HG02852 (cell line): Measurements from ENCODE around the gene CIAPIN1.

Experiments used
- ATAC-seq: cut with Tn5 transposase; IDR thresholded peaks from one replicate; pipeline ENCODE4 v1.9.1; 2021; ENCODE audit warnings: mild to moderate bottlenecking, moderate library complexity; ENCODE audit not compliant: unreplicated experiment

CIAPIN1 gene

DNA sequence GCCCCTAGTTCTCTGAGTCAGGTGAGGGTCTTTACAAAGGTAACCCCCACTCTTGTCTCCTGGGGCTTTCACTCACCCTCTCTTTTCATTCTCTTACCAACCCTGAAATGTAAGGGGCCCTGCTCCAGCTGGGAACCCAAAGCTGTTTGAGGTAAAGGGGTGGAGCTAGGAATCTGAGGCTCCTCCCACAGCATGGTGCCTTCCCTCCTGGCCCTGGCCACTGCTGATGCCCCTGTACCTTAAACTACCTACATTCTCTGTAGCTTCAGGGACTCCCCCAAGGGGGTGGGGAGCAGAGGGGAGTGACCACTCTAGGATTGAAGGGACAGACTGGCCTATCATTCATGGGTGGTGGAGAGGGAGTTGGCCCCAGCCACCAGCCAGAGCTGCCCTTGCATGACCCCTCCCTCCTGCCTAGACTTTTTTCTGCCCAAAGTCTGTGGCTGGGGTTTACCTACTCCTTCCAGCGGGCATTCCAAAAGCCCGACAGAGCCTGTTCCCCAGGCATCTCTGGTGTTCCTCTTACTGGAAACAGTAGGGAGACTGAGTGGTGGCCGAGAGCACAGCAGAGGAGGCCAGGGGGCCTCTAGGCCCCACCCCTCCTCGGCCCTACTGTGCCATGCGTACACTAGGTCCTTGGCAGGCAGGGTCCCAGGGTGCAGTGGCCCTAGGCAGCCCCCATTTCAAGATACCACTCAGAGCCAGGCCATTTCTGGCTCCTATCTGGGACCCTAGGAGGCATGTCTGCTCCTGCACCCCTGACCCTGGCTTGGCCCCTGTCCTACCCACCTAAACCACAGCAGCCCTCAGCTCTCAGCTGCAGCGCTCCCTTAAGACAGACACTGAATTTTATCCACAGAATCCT lies 29.6 kb upstream of the CIAPIN1 start:
- ATAC-seq, result no peak

DNA sequence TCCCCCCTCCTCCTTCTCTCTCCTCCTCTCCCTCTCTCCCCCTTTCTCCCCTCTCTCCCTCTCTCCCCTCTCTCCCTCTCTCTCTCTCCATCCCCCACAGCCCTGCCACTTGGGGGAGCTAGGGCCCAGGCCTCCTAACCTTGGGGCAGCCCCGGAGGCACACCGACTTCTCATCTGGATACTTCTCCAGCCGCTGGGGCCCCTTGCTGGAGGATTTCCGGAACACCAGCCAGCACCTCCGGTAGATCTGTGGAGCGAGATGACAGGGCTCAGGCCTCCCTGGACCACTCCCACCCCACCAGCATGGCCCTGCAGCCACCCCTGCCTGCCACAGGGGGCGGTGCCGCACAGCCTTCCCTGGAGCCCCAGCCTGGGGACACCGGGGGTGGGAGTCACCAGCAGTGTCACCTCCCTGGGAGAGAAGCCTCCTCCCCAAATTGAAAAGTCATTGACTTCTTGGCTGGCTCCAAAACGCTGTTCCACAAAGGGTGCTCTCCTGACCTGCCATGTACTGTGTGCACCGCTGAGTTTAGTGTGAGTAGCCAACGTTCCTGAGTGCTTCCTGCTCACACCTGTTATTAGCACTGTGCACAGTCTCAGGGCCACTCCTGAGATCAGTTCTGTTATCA lies 28.6 kb upstream of the CIAPIN1 start:
- ATAC-seq, result peak; percentile 96

DNA sequence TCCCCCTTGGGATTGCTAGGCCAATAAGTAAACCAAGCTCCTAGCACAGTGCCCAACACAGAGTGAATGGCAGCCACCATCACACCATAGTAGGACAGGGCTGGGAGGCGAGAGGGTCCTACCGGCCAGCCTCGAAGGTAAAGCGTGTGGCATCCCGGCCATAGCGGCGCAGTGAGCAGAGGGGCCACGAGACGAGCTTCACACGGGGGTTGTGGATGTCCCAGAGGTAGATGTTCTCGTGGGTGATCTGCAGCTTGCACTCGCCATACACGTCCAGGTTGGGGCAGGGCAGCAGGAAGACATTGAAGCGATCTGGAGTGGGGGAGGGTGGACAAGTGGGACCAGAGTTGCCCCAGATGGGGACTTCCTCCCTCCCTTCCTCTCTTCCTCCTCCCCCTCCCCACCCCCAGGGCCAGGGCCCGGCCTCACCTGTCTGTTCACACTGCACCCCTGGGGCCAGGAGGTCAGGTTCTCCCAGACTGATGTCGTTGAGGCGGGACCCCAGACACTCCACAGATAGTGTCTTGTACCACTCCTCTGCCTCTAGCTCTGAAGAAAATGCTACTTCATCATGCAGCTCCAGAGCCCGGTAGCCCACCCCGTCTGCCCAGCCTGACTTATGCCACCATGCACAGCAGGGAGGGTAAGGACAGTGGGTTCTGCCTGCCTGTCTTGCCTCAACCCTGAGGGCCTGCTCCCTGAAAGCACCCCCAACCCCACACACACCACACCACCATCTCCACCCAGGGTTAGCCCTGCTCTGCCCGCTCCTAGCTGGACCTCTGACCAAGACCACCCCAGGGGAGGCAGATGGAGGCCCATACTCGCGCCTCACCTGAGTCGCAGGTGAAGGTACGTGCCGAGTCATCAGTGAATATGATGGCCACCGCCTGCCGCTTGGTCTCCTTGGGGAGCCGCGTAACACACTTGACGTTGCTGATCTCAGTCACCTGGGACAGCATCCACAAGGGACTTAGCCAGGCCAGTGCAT lies 27.8 kb upstream of the CIAPIN1 start:
- ATAC-seq, result no peak

DNA sequence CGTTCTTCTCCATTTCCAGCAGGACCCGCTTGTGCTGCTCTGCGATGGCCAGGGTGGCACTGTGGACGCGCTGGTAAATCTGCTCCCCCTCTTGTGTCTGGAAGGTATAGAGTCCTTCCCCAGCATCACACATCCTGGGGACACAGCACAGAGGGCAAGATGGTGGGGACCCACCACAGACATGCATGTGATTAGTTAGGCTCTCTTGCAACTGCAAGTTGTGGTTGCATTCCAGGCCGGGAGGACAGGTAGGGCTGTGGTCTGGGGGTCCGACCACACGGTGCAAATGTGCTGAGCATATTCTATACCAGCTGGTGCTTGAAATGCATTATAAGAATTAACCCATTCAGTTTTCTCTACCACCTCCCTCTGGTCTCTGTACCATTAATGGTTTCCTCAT lies 26.7 kb upstream of the CIAPIN1 start:
- ATAC-seq, result no peak

DNA sequence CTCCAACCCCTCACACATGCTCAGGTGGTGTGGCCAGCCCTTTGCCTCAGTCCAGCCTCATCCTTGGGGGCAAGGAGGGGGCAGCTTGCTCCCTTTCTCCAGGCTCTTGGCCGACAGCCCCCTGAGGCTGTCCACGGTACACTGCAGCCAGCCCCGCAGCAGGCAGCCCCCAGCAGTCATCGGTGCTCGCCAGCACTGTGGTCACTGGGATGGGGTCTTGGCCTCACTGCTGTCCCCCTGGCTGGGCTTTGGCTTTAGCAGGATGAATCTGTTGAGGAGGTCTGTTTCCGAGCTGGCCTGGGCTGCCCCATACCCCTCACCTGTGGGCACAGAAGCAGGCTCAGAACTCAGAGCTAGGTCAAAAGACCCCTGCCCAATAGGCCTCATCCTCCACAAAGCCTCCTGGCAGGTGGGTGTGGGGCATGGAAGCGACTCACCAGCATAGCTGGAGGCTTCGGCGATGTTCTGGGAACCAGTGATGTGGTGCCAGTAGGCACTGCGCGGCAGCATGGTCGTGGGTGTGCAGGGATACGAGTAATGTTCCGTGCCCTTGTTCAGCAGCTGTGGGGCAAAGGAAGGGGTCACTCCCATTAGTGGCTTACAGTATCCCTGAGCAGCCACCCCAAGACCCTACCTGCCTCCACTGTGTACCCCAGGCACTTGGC lies 26.1 kb upstream of the CIAPIN1 start:
- ATAC-seq, result no peak

DNA sequence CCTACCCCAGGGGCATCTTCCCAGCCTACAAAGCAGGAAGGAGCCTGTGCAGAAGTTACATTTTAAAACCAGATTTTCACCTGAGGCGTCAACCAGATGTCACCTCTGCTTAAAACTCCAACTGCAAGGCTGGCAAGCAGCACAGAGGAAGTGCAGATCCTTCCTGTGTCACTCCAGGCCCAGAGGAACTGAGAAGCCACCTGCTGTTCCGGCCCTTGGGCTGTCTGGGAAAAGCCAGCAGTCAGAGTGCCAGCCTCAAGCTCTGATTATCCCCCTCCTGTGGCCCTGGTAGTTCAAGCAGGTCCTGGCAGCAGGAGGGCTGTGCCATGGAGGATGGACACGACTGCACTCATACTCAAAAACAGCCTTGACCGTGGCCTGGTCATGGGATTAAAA lies 25.5 kb upstream of the CIAPIN1 start:
- no peak for ATAC-seq

DNA sequence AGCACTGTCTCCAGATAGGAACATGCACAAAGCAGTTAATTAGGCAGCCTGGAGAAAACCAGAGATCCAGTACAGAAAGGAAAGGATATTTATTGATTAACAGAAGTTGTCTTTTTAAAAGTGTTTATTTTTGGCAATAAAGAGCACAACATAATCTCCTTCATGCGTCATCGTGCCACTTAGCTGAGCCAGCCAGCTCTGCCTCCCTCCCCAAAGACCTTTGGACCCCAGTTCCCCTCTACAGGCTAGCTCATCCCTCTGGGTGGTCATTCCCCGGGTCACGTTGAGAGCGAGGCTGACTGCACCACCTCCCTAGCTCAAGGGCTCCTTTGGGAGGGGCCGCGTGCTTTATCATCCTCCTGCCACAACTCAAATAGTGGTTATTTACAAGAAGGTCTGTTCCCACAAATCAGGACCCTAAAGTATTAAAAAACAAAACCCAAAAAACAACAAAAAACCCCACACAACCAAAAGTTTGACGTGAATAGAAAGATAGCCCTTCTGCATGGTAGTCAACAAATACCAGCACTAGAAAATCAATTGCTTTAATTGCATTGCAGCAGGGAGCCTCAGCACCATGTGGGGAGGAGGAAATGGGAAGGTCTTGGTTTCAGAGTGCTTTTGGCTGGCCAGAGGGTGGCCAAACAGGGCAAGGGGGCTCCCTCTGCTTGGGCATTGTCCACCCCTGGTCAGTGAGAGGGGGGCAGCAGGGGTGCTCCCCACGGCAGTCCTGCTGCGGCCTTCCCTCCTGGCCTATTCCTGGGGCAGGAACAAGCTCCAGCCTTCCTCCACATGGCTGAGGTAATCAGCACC lies 24.9 kb upstream of the CIAPIN1 start:
- ATAC-seq, result no peak

DNA sequence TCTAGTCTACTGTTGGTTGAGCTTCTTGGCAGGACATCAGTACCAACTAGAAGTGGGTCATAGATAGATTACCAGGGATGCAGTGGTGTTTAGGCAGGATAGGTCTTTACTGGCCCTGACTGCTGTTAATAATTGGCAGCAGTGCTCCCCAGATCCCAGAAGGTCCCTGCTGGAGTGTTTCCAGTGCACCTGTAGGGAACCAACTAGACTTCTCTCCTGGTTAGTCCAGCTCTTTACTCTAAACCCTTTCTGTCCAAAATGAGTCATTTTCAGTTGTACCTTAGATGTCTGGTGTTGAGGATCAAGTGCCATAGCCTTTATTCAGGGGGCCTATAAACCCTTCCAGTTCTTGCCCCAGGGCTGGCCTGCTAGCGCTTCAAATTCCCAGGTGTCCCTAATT lies 24.0 kb upstream of the CIAPIN1 start:
- no peak for ATAC-seq

DNA sequence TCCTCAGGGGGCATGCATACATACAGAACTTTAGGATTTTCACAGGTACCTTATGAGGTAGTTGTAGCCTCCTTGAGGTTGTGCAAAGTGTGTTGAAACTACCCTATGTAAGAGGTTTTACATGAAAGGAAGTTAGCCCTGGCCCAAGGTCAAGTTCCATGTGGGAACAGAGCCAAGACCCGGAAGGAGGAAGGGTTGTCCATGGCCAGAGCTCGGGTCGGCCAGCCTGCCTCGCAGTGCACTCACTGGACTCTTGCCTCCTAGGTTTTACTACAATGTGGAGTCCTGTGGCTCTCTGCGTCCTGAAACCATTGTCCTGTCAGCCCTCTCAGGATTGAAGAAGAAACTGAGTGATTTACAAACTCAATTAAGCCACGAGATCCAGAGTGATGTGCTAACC lies 23.5 kb upstream of the CIAPIN1 start:
- no peak for ATAC-seq

DNA sequence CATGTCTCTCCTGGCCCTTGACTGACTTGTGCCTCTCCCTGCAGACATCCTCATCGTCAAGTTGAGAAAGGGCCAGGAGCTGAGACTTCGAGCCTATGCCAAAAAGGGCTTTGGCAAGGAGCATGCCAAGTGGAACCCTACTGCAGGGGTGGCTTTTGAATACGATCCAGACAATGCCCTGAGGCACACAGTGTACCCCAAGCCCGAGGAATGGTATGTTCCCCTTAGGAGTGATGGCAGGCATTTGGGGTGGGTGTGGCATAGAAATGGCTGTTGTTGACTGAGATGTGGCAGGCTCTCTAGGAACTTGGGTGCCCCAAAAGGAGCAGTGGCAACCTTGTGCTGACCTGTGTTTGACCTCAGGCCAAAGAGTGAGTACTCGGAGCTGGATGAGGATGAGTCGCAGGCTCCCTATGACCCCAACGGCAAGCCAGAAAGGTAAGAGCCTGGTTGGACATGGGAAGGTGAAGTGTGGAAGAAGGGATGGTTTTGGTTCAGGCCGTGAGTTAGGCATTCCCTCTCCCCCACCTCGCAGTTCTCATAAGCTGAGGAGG lies 22.8 kb upstream of the CIAPIN1 start:
- ATAC-seq, result no peak

DNA sequence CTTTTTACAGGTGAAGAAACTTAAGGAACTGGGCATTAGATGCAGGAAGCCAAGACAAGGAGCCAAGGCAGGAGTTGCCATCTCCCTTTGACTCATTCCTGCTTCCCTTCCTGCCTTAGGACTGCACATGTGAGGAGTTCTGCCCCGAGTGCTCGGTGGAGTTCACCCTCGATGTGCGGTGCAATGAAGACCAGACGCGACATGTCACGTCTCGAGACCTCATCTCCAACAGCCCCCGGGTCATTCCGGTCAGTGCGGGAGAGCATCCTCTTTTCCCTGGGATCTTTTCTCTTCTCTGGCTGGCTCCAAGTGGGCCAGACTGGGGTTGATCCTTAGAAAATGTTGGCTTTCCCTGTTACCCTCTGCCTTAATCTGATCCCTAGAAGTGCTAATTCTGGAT lies 21.9 kb upstream of the CIAPIN1 start:
- ATAC-seq, result no peak

DNA sequence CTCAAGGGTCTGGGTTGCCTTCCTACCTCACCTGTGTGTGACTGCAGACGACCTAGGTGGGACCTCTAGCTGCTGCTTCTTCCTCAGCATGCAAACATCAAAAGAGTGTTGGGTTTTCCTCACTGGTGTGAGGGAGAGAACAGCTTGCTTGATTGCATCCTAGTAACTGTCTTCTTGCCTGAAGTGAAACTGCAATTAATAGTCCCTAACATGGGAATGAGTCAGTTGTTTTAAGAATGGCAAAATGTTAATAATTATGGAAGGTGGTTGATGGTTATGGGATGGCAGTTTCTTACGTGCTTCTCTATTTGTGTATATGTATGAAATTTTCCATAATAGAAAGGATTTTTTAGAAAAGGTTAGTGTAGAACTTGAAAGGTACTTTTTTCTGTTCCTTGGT lies 21.2 kb upstream of the CIAPIN1 start:
- no peak for ATAC-seq

DNA sequence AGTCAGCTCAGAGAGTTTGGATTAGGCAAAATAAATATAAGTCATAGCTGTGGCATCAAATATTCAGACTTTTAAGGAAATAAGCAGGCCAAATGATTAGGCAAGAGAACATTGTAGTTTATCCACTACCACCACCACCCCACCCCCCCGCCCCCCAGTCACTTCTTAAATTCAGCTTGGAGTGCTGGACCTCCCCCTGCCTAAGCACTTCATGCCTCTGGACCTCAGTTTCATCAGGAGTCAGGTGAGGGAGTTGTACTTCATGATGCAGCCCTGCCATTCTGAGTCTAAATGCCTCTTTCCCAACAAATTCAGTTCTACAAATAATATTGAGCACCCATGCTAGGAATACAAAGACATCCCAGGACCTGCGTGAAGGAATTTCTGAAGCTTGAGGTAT lies 17.3 kb upstream of the CIAPIN1 start:
- no peak for ATAC-seq

DNA sequence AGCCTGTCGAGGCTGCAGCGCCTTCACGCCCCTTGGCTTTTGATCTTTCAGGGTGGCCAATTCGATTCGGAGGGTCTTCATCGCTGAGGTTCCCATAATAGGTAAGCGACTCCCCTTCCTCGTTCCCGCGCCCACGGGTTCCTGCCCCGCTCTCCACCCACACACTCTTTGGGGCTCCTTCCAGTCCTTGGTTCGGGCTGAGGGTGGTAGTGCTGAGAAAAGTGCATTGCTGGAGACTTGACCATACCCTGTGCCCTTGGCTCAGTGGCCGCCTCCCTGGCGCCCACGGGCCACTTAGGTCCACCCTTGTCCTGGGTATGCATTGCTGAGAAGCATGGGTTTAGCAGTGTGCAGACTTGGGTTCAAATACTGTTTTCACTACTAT lies 15.8 kb upstream of the CIAPIN1 start:
- no peak for ATAC-seq

DNA sequence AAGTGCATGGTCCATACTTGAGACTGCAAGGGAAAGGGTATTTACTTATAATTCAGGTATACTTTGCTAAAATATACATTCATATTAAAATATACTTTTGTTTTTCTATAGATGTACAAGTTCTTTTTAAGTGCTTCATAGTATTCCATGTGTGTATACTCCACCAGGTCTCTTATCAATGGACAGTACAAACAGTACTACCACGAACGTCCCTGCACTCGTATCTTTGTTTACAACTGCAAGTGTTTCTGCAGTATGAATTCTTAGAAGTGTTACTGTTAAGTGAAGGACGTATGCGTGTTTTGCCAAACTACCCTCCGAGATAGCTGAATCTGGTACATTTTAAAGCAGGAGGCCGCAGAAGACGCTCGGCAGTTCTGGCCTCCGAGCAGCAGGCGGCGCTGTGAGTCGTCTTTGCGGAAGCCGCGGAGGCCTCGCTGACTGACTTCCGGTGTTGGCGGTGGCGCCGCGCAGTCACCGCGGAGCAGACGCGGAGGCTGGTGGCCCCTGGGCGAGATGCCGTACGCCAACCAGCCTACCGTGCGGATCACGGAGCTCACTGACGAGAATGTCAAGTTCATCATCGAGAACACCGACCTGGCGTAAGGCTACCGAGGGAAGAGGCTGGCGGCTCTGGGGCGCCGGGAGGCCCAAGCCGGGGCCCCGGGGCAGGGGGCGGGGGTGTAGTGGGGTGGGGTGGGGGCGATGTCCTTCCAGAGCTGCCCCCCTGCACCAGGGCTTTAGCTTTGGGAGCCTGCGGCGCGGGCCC lies 15.2 kb upstream of the CIAPIN1 start, which contains the start of gene POLR2C:
Gene POLR2C (plus strand): TSS at position 471 of the 769 bp plus-strand sequence. CDS start 46 bp downstream, at position 517.
- peak; percentile 92 for ATAC-seq

DNA sequence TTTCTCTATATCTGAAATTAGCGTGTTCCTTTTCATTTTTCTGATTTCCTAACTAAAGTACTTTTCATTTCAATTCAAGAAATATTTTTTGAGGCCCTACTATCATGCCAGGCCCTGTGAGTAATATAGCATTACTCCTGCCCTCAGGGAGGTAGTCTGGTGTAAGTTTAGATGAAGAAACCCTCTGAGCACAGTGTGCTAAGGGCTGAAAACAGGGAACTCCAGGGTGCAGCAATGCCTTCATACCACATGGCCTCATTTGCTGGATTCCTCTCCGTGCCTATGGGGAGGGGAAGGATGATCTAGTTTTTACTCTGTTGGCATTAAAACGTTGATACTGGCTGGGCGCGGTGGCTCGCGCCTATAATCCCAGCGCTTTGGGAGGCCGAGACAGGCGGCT lies 4.8 kb upstream of the CIAPIN1 start:
- no peak for ATAC-seq

DNA sequence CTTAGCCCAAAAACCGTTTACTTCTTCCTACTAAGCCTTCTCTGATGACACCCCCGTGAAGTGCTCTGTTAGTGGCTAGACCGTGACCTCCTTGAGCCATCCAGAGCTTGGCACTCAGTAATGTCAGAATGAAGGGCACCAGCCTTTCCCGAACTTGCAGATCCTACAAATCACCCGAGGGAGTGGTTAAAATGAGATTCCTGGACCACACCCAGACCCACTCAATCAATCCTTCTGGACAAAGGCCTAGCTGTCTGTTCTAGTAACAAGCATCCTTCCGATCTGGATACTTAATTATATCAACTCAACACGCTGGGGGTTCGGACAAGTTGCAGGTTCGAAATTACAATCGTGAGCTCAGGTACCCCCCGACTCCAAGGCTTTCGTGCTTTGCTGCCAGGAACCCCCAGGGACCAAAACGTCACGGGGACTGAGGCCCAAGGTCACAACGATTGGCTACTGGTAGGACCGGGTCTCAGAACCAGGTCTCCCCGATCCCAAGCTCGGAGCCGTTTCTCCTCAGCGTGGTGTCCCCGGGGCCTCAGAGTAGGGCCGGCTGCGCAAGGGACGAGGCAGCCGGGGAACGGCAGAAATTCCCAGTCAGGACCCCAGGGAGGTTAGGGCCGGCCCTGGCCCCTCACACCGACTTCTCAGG lies 527 bp downstream of the CIAPIN1 start:
- peak; percentile 27 for ATAC-seq

DNA sequence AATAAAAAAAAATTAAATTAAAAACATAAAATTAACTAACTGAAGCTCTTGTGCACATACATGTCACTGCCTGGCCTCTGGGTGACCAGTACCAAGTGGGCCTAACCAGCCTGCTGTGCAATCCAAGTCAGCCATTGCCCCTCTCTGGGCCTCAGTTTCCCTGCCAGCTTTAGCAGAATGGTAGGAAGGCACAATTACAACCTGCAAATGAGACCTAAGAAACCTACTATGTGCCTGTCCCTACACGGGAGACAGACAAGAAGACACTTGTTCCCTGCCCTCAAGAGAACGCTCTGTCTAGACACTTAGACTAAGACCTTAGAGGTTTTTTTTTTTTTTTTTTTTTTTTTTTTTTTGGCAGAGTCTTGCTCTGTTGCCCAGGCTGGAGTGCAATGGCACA lies 1.7 kb downstream of the CIAPIN1 start:
- ATAC-seq, result no peak
